Left lung (tissue), 10 donors: ENCODE data around the gene SFSWAP. TPM values are rescaled to one million over a fixed set of nuclear protein-coding genes. Genes with fewer than 3 reads are reported as not detected.

Experiments
- ATAC-seq: fragments of 200-7000 bp; cut with Tn5 transposase; one replicate; pipeline ENCODE4 v1.9.1; 2020; ENCODE audit warnings: moderate library complexity
- DNase-seq, 4 donors: peaks; one replicate each; pipeline ENCODE4 v3.0.0-alpha.2; 2013 to 2020
- H3K27ac ChIP-seq, 2 donors: fragments of 200-600 bp; sonication (generic) in 1 of 2; one replicate each; pipeline versions ENCODE4 v1.5.0 to v1.8.0; 2020 to 2021
- H3K27me3 ChIP-seq, 2 donors: fragments of 200-600 bp; sonication (generic) in 1 of 2; one replicate each; pipeline versions ENCODE4 v1.5.0 to v1.8.0; 2020 to 2021
- H3K36me3 ChIP-seq, 2 donors: fragments of 200-600 bp; sonication (generic) in 1 of 2; one replicate each; pipeline versions ENCODE4 v1.5.0 to v1.8.0; 2020 to 2021
- H3K4me1 ChIP-seq, 2 donors: fragments of 200-600 bp; one replicate each; pipeline ENCODE4 v1.8.0; 2021
- H3K4me3 ChIP-seq, 2 donors: fragments of 200-600 bp; sonication (generic) in 1 of 2; one replicate each; pipeline versions ENCODE4 v1.5.0 to v1.8.0; 2020 to 2021; ENCODE audit warnings: mild to moderate bottlenecking in 1 of 2
- H3K9me3 ChIP-seq, 2 donors: fragments of 200-600 bp; sonication (generic) in 1 of 2; one replicate each; pipeline versions ENCODE4 v1.5.0 to v1.8.0; 2020 to 2021
- CTCF ChIP-seq, 2 donors: fragments of 200-600 bp; sonication (generic) in 1 of 2; IDR thresholded peaks; one replicate each; pipeline versions ENCODE4 v1.5.0 to v1.8.0; 2021; ENCODE audit warnings: antibody characterized with exemption in 2 of 2
- intact Hi-C, 2 donors: fragments of 100-400 bp; cut with DNase I; formaldehyde crosslinking; loops; one replicate each; pipeline versions ENCODE4 v1.11.2 to v1.14.2; 2022
- polyA plus RNA-seq, 6 donors: library from polyadenylated mRNA; unstranded; fragments of 120-200 nt; gene quantifications; one replicate each; pipeline ENCODE4 v1.2.1, GENCODE V29; 2013; ENCODE audit not compliant: insufficient read length in 6 of 6
- total RNA-seq, 2 donors: library from RNA; stranded (reverse); fragmentation: NEBNext Ultra II Directional; extraction: Animal tissue kit (Norgen Biotek cat#: 25700); gene quantifications; one replicate each; pipeline ENCODE4 v1.2.1, GENCODE V29; 2021
- donor health status: DM: no; HTN: yes; CAD: no.
- donor health status: DM: no; HTN: no; CAD: no.

The SFSWAP gene
- total and polyA plus RNA-seq, 8 donors: 26.0 to 68.8 (median 50.8) TPM

GRCh38 chr12:131724534-131724933 is 13.6 kb downstream of the SFSWAP start:
- no peak for DNase-seq
- no peak for ATAC-seq
- intact Hi-C loops: no loop called here
- TF ChIP-seq CTCF (IDR thresholded peaks at IDR 0.05): no peak
- Histone ChIP-seq H3K36me3 (peaks cover 7 to 99% of the 10 kb centered on the region in 2 donors), H3K9me3 (no peaks in the 10 kb centered on the region), H3K4me3 (no peak overlapping the region), H3K4me1 (no peaks in the 10 kb centered on the region), H3K27ac (no peak overlapping the region), H3K27me3 (no peaks in the 10 kb centered on the region)

GRCh38 chr12:131725503-131725902 is 14.6 kb downstream of the SFSWAP start:
- H3K27me3 ChIP-seq: no peaks in the 10 kb centered on the region
- H3K9me3 ChIP-seq: no peaks in the 10 kb centered on the region
- H3K36me3 ChIP-seq: peaks cover 7 to 99% of the 10 kb centered on the region in 2 donors
- DNase-seq: no peak
- TF ChIP-seq CTCF (IDR thresholded peaks at IDR 0.05): no peak
- intact Hi-C loops: no loop called here
- no peak overlapping the region for H3K27ac ChIP-seq
- no peak overlapping the region for H3K4me3 ChIP-seq
- no peaks in the 10 kb centered on the region for H3K4me1 ChIP-seq
- no peak for ATAC-seq

- H3K4me3 ChIP-seq: no peak overlapping the region
- H3K36me3 ChIP-seq: peaks cover 7 to 99% of the 10 kb centered on the region in 2 donors
- H3K4me1 ChIP-seq: no peaks in the 10 kb centered on the region
- H3K9me3 ChIP-seq: no peaks in the 10 kb centered on the region
- DNase-seq (no peak), ATAC-seq (no peak)
- intact Hi-C loops: no loop called here
- TF ChIP-seq CTCF (IDR thresholded peaks at IDR 0.05): no peak
- no peaks in the 10 kb centered on the region for H3K27me3 ChIP-seq
- no peak overlapping the region for H3K27ac ChIP-seq
Measured at GRCh38 chr12:131728720-131729119, 17.8 kb downstream of the SFSWAP start.

GRCh38 chr12:131729254-131729955 is 18.5 kb downstream of the SFSWAP start:
- H3K27ac ChIP-seq: no peak overlapping the region
- H3K36me3 ChIP-seq: peaks cover 7 to 99% of the 10 kb centered on the region in 2 donors
- intact Hi-C loops: no loop called here
- DNase-seq: no peak
- no peaks in the 10 kb centered on the region for H3K27me3 ChIP-seq
- H3K4me1 ChIP-seq: no peaks in the 10 kb centered on the region
- H3K9me3 ChIP-seq: no peaks in the 10 kb centered on the region
- TF ChIP-seq CTCF (IDR thresholded peaks at IDR 0.05): no peak
- no peak for ATAC-seq
- H3K4me3 ChIP-seq: no peak overlapping the region

- H3K9me3 ChIP-seq: no peaks in the 10 kb centered on the region
- ATAC-seq (no peak), DNase-seq (no peak)
- no peak overlapping the region for H3K4me3 ChIP-seq
- no peak overlapping the region for H3K27ac ChIP-seq
- H3K4me1 ChIP-seq: no peaks in the 10 kb centered on the region
- intact Hi-C loops: no loop called here
- no peak for TF ChIP-seq CTCF (IDR thresholded peaks at IDR 0.05)
- H3K36me3 ChIP-seq: peaks cover 0 to 89% of the 10 kb centered on the region in 2 donors
- H3K27me3 ChIP-seq: no peaks in the 10 kb centered on the region
Measured at GRCh38 chr12:131732996-131733615, 22.2 kb downstream of the SFSWAP start.
